Stimulated activated naive CD4-positive, alpha-beta T cell (primary cell): ENCODE results near the gene USP30.
"Not testable (repeated sequence)": the region's sequence is repeated elsewhere in the genome, so short reads cannot be mapped to it uniquely, and the experiment has no call there.

ENCODE experiments used
- DNase-seq, 6 experiments: peaks; one replicate each; lab custom pipeline; 2025; lab: John Stamatoyannopoulos, UW

Gene USP30, protein sequence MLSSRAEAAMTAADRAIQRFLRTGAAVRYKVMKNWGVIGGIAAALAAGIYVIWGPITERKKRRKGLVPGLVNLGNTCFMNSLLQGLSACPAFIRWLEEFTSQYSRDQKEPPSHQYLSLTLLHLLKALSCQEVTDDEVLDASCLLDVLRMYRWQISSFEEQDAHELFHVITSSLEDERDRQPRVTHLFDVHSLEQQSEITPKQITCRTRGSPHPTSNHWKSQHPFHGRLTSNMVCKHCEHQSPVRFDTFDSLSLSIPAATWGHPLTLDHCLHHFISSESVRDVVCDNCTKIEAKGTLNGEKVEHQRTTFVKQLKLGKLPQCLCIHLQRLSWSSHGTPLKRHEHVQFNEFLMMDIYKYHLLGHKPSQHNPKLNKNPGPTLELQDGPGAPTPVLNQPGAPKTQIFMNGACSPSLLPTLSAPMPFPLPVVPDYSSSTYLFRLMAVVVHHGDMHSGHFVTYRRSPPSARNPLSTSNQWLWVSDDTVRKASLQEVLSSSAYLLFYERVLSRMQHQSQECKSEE

DNA sequence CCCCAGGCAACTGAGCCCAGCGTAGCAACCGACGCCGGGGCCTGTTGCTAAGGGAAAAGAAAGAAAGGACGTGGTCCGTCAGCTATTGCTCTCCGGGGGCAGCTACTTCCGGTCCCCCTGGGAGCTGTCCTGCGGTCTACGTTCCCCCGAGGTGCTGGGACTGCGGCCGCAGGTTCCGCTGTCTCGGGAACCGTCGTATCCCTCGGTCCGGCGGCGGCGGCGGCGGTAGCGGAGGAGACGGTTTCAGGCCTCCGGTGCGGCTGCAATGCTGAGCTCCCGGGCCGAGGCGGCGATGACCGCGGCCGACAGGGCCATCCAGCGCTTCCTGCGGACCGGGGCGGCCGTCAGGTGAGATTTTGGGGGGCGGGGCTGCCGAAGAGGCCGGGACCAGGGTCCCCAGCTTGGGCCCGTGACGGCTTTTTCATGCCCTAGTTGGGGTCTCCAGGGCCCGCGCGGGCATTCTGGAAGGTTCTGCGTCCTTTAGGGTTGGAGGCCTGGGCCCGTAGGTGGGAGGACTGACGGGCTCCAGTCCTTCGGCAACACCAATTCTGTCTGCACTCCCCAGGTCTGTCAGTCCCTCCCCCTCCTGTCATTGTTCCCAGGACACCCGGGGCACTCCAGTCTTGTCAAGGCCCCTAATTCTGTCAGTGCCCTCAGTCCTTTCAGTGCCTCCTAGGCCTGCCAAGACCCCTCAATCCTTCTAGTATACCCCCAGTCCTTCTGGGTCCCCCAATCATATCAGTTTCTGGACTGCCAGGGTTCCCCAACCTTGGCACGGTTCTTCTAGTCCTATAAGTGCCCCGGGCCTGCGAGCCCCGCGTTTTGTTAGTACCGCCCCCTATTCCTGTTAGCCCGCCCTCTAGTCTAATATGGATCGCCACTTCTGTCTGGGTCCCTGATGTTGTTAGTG is at the start of gene USP30:
Gene USP30 (plus strand): TSS at position 163 of the 910 bp plus-strand sequence. CDS start 103 bp downstream, at position 266.
- peak; percentile 53 to 82 (median 78) for DNase-seq

DNA sequence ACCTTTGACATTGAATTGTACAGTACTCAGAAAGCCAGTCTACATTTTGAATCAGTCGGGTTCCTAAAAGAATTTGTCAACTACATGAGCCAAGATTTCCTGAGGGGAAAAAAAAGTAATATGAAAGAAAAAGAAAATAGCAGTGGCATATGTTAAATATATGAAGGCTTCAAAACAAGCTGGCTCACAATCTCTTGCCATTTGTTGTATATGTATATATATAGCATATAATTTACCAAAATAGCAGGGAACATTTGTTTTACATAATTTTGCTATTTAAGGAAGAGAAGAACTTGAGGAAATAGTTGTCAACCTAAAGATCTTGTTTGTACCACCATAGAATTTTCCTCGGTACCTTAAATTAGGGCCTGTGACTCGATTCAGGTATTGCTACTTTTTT is 48.4 kb upstream of the USP30 start:
- DNase-seq, result no peak

DNA sequence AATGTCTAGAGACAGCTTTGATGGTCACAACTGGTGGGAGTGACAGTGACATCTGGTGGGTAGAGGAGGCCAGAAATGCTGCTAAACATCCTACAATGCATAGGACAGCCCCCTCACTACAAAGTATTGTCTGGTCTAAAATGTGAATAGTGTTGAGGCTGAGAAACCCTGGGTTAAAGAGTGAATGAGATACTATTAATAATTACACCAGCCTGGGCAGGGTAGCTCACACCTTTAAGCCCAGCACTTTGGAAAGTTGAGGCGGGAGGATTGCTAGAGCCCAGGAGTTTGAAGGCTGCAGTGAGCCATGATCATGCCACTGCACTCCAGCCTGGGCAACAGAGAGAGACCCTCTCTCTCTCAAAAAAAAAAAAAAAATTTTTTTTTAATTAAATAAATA is 42.6 kb upstream of the USP30 start:
- no peak for DNase-seq

DNA sequence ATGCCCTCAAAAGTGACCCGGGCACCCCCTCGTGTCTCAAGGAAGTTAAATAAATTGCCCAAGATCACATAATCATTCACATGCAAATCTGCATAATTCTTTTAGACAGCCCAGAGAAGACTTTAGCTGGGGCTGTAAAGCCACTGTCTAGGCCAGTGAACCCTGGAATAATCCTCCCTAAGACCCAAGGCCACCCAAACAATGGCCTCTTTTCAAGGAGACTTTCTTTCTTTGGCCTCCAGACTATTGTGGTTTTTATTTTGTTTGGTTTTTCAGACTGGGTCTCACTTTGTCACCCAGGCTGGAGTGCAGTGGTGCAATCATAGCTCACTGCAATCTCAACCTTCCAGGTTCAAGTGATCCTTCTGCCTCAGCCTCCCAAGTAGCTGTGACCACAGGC is 42.1 kb upstream of the USP30 start:
- DNase-seq, result no peak

DNA sequence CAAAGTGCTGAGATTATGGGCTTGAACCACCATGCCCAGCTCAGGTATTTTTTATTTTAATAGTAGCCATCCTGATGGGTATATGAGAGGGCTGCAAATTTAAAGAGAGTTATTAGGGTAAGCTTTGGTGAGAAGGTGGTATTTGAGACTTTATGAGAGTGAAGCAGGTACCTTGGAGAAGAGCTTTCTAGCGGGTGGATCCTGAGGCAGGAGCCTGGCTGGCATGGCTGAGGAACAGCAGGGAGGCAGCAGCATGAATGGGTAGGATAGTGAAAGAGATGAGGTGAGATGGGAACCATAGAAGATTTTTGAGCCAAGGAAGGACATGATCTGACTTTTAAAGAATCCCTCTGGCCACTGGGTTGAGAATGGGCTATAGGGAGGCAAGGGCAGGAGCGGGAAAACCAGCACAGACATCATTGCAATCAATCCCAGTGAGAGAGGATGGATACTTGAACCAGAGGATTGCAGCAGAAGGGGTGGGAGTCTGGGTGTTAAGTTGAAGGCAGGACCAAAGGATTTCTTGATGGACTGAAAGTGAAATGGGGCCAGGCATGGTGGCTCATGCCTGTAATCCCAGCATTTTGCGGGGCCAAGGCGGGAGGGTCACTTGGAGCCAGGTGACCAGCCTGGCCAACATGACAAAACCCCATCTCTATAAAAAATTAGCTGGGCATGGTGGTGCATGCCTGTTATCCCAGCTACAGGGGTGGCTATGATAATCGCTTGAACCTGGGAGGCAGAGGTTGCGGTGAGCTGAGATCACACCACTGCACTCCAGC is 37.2 kb upstream of the USP30 start:
- DNase-seq, result no peak

DNA sequence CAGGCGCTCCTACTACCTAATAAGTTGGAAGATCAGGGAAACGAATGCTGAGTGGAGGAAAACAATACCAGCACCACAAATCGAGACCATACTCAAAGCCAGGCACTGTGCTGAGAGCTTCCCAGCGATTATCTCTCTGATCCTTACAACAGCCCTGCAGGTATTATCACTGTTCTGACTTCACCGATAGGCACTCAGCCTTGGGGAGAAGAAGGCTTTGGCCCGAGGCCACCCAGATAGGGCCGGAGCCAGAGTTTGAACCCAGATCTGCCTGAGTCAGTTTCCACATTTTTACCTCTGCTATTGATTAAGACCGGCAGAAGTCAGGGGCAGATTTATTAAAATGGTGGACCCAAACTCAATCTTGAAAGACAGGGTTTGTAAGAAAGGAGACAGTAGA is 36.4 kb upstream of the USP30 start:
- no peak for DNase-seq

DNA sequence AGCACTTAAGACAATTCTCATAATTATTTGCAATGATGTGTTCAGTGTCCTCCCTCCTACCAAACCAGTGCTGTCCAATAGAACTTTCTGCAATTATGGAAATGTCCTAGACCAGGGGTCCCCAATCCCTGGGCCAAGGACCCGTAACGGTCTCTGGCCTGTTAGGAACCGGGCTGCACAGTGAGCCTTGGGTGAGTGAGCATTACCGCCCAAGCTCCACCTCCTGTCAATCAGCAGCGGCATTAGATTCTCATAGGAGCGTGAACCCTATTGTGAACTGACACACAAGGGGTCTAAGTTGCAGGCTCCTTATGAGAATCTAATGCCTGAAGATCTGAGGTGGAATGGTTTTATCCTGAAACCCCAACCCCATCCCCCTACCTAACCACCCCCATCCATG is 35.4 kb upstream of the USP30 start:
- DNase-seq, result no peak

DNA sequence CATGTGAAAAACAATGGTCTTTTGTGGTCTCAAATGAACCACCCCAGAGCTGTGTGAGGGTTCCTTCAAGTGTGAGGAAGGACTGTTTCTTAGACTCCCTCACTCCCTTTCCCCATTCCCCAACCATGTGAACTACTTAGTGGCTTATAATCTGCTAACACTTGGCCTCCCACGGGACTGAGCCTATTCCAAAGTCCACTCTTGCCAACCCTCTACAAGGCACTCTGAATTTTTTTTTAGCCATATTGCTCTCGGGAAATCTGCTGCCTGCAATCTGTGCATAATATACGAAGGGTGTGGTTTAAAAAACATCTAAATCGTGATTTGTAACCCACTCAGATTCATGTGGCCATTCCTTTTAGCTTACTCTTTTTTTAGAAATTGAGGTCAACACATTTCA is 34.1 kb upstream of the USP30 start:
- no peak for DNase-seq

DNA sequence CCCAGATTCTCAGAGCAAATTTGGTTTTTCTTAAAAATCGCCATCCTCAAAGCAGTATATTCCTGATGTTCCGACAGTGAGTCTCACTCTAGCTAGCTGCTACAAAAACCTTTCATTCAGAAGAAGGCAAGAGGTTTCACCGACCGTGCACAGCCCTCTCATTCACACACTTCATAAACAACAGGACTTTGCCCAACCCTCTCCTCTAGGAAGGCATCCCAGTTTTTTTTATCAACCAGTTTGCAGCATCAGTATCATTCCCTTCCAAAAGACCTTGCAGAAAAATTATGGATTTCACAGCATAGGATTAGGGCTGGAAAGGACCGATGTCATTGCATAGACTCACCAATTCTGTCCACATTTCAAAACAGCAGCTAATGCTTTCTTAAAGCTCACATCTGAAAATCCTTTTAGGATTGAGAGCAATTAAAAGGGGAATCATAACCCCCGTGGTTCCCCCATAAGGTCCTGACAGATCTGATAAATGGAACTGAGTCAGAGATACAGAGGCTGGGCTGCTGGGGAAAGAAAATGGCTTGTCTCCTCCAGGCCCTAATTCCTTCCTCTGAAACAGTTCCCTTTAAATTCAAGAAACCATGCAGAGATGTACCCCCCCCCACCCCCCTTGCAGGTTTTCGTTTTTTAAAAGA is 32.1 kb upstream of the USP30 start:
- no peak for DNase-seq

DNA sequence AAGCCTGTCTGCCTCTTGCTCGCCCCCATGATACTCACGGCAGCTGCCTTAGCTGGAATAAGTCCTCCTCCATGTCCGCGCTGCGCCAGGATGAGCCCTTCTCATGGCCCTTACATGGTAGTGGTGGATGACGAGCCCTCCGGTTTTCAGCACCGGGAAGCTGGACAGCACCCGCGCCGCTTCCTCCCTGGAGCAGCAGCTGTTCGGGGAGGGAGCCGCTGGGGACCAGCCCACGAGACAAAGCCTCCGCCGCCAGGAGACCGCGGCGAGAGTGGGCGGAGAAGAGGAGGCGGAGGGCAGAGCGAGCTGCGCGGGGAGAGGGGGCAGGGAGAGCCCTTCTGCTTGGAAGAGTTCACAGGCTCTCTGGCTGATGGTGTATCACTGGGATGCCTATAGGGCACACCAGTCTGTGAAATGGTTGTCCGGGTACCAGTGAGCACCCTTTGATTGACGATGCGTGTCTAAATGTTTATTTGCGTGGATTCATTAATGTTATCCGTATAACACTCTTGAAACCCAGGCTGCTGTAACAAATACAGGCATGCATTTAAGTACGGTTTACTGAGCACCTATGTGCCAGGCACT is 31.5 kb upstream of the USP30 start, which contains the start of gene SVOP:
Gene SVOP (minus strand): TSS at position 273 of the 585 bp plus-strand sequence. CDS start 200 bp downstream, at position 73.
- peak in 2 of 6 experiments; percentile 1 to 9 for DNase-seq

DNA sequence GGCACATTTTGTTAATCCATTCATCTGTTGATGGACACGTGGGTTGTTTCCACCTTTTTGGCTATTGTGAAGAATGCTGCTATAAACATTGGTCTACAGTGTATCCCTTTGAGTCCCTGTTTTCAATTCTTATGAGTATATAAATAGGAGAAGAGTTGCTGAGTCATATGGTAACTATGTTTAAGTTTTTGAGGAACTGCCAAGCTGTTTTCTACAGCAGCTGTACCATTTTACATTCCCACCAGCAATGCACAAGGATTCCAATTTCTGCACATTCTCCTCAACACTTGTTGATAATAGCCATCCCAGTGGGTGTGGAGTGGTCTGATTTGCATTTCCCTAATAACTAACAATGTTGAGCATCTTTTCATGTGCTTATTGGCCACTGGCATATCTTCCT is 24.6 kb upstream of the USP30 start:
- DNase-seq, result no peak

DNA sequence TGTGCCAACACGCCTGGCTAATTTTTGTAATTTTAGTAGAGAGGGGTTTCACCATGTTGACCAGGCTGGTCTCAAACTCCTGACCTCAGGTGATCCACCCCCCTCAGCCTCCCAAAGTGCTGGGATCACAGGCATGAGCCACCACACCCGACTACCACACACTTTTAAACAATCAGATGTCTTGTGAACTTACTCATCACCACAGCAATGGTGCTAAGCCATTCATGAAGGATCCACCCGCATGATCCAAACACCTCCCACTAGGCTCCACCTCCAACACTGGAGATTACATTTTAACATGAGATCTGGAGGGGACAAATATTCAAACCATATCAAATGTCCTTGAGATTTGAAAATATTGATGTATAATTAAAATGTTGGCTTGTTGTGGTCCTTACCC is 23.8 kb upstream of the USP30 start:
- DNase-seq, result not testable (repeated sequence)

DNA sequence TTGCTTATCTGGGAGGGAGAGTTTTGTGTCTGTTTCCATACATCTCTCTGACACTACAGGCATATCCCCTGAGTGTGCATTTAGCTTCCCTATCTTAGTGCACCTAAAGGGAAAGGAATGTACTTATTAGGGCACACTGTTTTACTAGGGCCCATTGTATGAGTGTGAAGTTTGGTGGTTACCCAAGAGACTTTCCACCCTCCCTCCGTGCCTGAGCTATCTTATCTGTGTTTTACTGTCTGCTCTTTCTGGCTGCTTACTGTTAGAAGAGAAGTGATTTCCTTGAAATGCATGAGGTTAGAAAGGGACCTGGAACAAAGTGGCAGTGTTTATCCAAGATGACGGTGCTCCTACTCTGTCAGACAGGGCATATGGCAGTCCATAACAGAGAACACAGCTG is 23.0 kb upstream of the USP30 start:
- DNase-seq, result no peak

DNA sequence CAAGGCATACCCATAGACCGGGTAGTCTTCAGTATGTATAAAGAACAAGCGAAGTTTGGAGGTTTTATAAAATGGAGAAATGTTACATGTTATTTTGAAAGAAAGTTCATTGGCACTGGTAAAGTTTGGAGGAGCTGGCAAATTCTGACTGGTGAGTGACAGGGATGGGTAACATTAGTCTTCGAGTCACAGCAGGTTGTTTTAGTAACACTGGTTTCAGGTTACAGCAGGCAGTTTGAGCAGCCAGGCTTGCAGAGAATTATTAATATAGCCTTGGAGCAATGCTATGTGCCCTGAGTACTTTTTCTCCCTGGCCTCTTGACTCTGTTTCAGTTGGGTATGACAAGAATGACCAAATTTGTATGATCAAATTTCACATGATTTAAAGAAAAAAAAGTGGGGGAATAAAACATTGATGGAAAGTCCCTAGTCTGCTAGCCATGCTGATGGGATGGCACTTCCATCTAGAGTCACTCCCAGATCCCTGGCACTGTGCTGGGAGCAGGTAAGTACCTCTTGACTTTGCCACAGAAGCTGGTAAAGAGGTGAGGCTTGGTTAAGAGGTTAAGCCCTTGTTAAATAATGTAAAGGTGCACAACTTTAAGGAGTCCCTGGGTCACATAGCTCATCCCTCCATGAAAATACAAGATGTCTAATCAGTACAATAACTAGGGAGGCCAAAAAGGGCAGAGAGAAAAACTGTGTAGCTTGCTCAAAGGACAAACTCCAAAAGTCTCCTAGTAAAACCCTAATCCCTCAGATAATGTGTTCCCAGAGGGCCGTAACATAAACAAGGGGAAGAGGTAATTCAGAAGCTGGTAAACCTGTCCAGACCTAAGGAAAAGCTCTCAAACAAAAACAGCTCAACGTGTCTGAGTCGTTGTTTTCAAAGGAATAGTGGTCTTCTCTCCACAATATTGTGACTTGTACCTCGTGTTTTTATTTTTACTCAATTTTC is 18.9 kb upstream of the USP30 start:
- DNase-seq, result no peak

DNA sequence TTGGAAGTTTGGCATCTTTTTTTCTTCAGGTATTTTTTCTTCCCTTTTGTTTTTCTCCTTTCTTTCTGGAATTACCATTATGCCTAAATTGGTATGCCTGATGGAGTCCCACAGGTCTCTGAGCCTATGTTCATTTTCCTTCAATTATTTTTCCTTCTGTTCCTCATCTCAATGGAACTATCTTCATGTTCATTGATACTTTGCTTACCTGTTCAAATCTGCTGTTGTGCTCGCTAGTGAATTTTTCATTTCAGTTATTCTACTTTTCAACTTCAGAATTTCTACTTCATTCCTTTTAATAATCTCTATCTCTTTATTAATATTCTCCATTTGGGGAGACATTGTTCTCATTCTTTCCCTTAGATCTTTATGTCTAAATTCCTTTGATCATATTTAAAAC is 15.4 kb upstream of the USP30 start:
- no peak for DNase-seq

DNA sequence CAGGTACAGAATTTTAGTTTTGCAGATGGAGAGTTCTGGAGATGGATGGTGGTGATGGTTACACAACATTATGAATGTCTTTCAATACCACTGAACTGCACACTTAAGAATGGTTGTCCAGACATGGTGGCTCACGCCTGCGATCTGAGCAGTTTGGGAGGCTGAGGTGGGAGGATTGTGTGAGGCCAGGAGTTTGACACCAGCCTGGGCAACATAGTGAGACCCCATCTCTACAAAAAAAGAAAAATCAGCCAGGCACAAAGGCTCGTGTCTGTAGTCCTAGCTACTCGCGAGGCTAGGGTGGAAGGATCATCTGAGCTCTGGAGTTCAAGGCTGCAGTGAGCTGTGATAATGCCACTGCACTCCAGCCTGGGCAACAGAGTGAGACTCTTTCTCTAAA is 8.1 kb upstream of the USP30 start:
- no peak for DNase-seq

DNA sequence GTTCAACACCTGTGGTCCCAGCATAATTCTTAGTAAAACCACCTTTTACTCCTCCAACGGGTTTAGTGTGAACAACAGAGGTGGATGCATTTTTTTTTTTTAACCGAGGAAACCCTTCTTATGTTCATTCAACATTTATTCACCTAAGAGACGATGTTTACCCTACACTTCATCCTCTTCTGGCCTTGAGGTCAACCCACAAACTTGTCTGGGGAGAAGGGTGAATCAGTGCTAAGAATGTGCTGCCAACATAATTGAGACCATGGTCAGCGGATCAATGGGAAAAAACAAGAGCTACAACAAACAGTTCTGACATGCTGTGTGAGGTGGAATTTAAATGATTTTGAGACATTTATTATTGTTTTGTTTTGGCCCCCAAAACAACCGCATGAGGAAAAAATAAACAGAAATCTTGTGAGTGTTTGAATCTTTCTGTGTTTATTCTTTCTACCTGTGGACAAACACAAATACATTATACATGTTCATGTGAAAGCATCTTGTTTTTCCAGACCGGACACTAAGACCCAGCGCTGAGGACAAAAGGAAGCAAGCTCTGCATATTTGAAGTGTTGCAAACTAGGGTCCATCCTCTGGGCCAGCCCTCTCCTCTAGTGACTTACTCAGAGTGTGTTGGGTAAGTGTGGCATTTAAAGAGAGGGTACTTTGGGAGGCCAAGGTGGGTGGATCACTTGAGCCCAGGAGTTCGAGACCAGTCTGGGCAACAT is 5.1 kb upstream of the USP30 start:
- no peak for DNase-seq

DNA sequence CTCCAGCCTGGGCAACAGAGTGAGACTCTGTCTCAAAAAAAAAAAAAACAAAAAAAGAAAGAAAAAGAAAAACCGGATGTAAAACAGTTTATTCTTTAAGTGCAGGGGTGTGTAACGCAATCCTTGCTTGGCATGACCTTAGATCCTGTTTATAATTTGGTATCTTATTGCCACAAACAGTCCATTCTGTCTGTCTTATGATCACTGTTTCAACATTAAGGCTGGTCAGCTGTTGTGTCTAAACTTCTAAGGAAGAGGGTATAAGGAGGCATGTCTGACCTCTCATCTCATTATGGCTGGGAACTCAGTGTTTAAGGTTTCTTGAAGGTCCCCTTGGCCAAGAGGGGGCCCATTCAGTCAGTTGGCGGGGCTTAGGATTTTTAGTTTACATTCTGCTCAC is 3.7 kb upstream of the USP30 start:
- not testable (repeated sequence) for DNase-seq

DNA sequence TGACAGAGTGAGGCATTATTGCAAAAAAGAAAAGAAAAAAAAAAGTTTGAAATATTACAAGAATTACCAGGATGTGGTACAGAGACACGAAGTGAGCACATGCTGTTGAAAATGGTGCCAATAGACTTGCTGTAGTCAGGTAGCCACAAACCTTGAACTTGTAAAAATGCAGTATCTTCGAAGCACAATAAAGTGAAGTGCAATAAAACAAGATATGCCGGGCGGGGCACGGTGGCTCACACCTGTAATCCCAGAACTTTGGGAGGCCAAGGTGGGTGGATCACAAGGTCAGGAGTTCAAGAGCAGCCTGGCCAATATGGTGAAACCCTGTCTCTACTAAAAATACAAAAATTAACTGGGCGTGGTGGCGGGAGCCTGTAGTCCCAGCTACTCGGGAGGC is 2.6 kb upstream of the USP30 start:
- not testable (repeated sequence) for DNase-seq
